Measurements from ENCODE around the gene CADM1. TPM values are rescaled to one million over a fixed set of nuclear protein-coding genes. Genes with fewer than 3 reads are reported as not detected.

The CADM1 gene
- total RNA-seq, 1 experiment from 2014 or later = 12.9 TPM

- no peaks in the 10 kb centered on the region for H3K4me1 ChIP-seq (ENCODE audit: insufficient read depth, low read length, poor library complexity, severe bottlenecking)
- no peaks in the 10 kb centered on the region for H3K9me3 ChIP-seq (ENCODE audit: low read depth, low read length, poor library complexity, severe bottlenecking)
- ChIA-PET CTCF (no interaction called here), POLR2A (ENCODE audit: low non-redundant PET) (no interaction called here)
- no TSS peak for BruUV-seq (replicated peaks)
- no peaks in the 10 kb centered on the region for H3K36me3 ChIP-seq (ENCODE audit: insufficient read depth, low read length, poor library complexity, severe bottlenecking)
- no peak for DNase-seq (ENCODE audit: low spot score)
- no peak overlapping the region for H3K27ac ChIP-seq (ENCODE audit: low read depth, low read length, poor library complexity, severe bottlenecking)
- no peak for TF ChIP-seq CTCF (conservative IDR thresholded peaks at IDR 0.05; ENCODE audit: low read depth, low read length)
- no peak for TF ChIP-seq EZH2 (IDR thresholded peaks at IDR 0.05; ENCODE audit: borderline replicate concordance, low read depth, low read length, poor library complexity, severe bottlenecking)
- no peaks in the 10 kb centered on the region for H3K27me3 ChIP-seq (replicated peaks; ENCODE audit: insufficient read depth, low read depth, low read length, poor library complexity)
- H3K4me3 ChIP-seq (ENCODE audit: low read depth, low read length, poor library complexity, severe bottlenecking) = no peak overlapping the region
- intact Hi-C loops (cut with micrococcal nuclease; ENCODE audit: unreplicated experiment) = no loop called here
These were observed 224.1 kb downstream of the CADM1 start for GRCh38 chr11:115279813-115280761.

GRCh38 chr11:115276799-115277198 is 227.4 kb downstream of the CADM1 start:
- no peak for DNase-seq (ENCODE audit: low spot score)
- Histone ChIP-seq H3K27me3 (replicated peaks; ENCODE audit: insufficient read depth, low read depth, low read length, poor library complexity) (no peaks in the 10 kb centered on the region), H3K27ac (ENCODE audit: low read depth, low read length, poor library complexity, severe bottlenecking) (no peak overlapping the region), H3K36me3 (ENCODE audit: insufficient read depth, low read length, poor library complexity, severe bottlenecking) (no peaks in the 10 kb centered on the region), H3K9me3 (ENCODE audit: low read depth, low read length, poor library complexity, severe bottlenecking) (no peaks in the 10 kb centered on the region), H3K4me3 (ENCODE audit: low read depth, low read length, poor library complexity, severe bottlenecking) (no peak overlapping the region), H3K4me1 (ENCODE audit: insufficient read depth, low read length, poor library complexity, severe bottlenecking) (no peaks in the 10 kb centered on the region)
- ChIA-PET CTCF (no interaction called here), POLR2A (ENCODE audit: low non-redundant PET) (no interaction called here)
- TF ChIP-seq CTCF (conservative IDR thresholded peaks at IDR 0.05; ENCODE audit: low read depth, low read length) (no peak), EZH2 (IDR thresholded peaks at IDR 0.05; ENCODE audit: borderline replicate concordance, low read depth, low read length, poor library complexity, severe bottlenecking) (no peak)
- BruUV-seq (replicated peaks) = no TSS peak
- intact Hi-C loops (cut with micrococcal nuclease; ENCODE audit: unreplicated experiment) = no loop called here

GRCh38 chr11:115276191-115276590 is 228.0 kb downstream of the CADM1 start:
- no peaks in the 10 kb centered on the region for H3K4me1 ChIP-seq (ENCODE audit: insufficient read depth, low read length, poor library complexity, severe bottlenecking)
- ChIA-PET CTCF (no interaction called here), POLR2A (ENCODE audit: low non-redundant PET) (no interaction called here)
- no peak for DNase-seq (ENCODE audit: low spot score)
- H3K36me3 ChIP-seq (ENCODE audit: insufficient read depth, low read length, poor library complexity, severe bottlenecking) = no peaks in the 10 kb centered on the region
- no peaks in the 10 kb centered on the region for H3K9me3 ChIP-seq (ENCODE audit: low read depth, low read length, poor library complexity, severe bottlenecking)
- intact Hi-C loops (cut with micrococcal nuclease; ENCODE audit: unreplicated experiment) = no loop called here
- H3K27ac ChIP-seq (ENCODE audit: low read depth, low read length, poor library complexity, severe bottlenecking) = no peak overlapping the region
- no peaks in the 10 kb centered on the region for H3K27me3 ChIP-seq (replicated peaks; ENCODE audit: insufficient read depth, low read depth, low read length, poor library complexity)
- TF ChIP-seq EZH2 (IDR thresholded peaks at IDR 0.05; ENCODE audit: borderline replicate concordance, low read depth, low read length, poor library complexity, severe bottlenecking) = no peak
- TF ChIP-seq CTCF (conservative IDR thresholded peaks at IDR 0.05; ENCODE audit: low read depth, low read length) = no peak
- H3K4me3 ChIP-seq (ENCODE audit: low read depth, low read length, poor library complexity, severe bottlenecking) = no peak overlapping the region
- BruUV-seq (replicated peaks) = no TSS peak
